Upper lobe of right lung (tissue), 1 donor: ENCODE results near the gene COX17. TPM values are rescaled to one million over a fixed set of nuclear protein-coding genes. Genes with fewer than 3 reads are reported as not detected.

Source experiments
- ATAC-seq: fragments of 200-7000 bp; cut with Tn5 transposase; one replicate; pipeline ENCODE4 v1.9.1; 2020; ENCODE audit warnings: mild to moderate bottlenecking, moderate library complexity
- DNase-seq: peaks from one replicate; pipeline ENCODE4 v3.0.0-alpha.2; 2020
- H3K27ac ChIP-seq: fragments of 200-600 bp; one replicate; pipeline ENCODE4 v1.8.0; 2022
- H3K27me3 ChIP-seq: fragments of 200-600 bp; one replicate; pipeline ENCODE4 v1.8.0; 2022; ENCODE audit warnings: mild to moderate bottlenecking
- H3K36me3 ChIP-seq: fragments of 200-600 bp; one replicate; pipeline ENCODE4 v1.8.0; 2022
- H3K4me1 ChIP-seq: fragments of 200-600 bp; one replicate; pipeline ENCODE4 v1.8.0; 2022
- H3K4me3 ChIP-seq: fragments of 200-600 bp; one replicate; pipeline ENCODE4 v1.8.0; 2022; ENCODE audit warnings: mild to moderate bottlenecking
- H3K9me3 ChIP-seq: fragments of 200-600 bp; one replicate; pipeline ENCODE4 v1.8.0; 2022
- CTCF ChIP-seq: fragments of 200-600 bp; IDR thresholded peaks from one replicate; pipeline ENCODE4 v1.8.0; 2022; ENCODE audit warnings: antibody characterized with exemption
- intact Hi-C: fragments of 100-400 bp; cut with DNase I; formaldehyde crosslinking; loops from one replicate; pipeline ENCODE4 v1.11.0; 2022
- total RNA-seq: library from RNA; stranded (reverse); fragmentation: NEBNext Ultra II Directional; extraction: Animal tissue kit (Norgen Biotek cat#: 25700); gene quantifications from one replicate; pipeline ENCODE4 v1.2.1, GENCODE V29; 2021
- donor health status: DM: no; HTN: yes; CAD: no; lungs with severe emphysema.

Gene COX17
- total RNA-seq, 1 donor from 2014 or later, result 48.9 TPM

GRCh38 chr3:119639494-119640350, 37.5 kb downstream of the COX17 start:
- intact Hi-C loops, result no loop called here
- Histone ChIP-seq H3K27ac (peak overlapping the region; percentile 86), H3K4me3 (no peak overlapping the region), H3K36me3 (no peaks in the 10 kb centered on the region), H3K4me1 (peaks cover 37% of the 10 kb centered on the region), H3K9me3 (no peaks in the 10 kb centered on the region), H3K27me3 (no peaks in the 10 kb centered on the region)
- no peak for TF ChIP-seq CTCF
- DNase-seq, result no peak
- ATAC-seq, result no peak

- Histone ChIP-seq H3K36me3 (no peaks in the 10 kb centered on the region), H3K27me3 (no peaks in the 10 kb centered on the region), H3K9me3 (no peaks in the 10 kb centered on the region), H3K4me1 (peaks cover 37% of the 10 kb centered on the region), H3K27ac (peak overlapping the region; percentile 86), H3K4me3 (no peak overlapping the region)
- no peak for TF ChIP-seq CTCF
- DNase-seq, result no peak
- ATAC-seq, result peak; percentile 54
- intact Hi-C loops, result no loop called here
Measured at GRCh38 chr3:119637679-119638477, 39.3 kb downstream of the COX17 start.

GRCh38 chr3:119636891-119637611, 40.2 kb downstream of the COX17 start:
- H3K9me3 ChIP-seq, result no peaks in the 10 kb centered on the region
- DNase-seq, result no peak
- no peak overlapping the region for H3K4me3 ChIP-seq
- no peak for TF ChIP-seq CTCF
- H3K4me1 ChIP-seq, result peaks cover 38% of the 10 kb centered on the region
- no peak for ATAC-seq
- H3K36me3 ChIP-seq, result no peaks in the 10 kb centered on the region
- intact Hi-C loops, result no loop called here
- peak overlapping the region; percentile 86 for H3K27ac ChIP-seq
- H3K27me3 ChIP-seq, result no peaks in the 10 kb centered on the region

GRCh38 chr3:119636249-119636648, 41.0 kb downstream of the COX17 start:
- peak overlapping the region; percentile 86 for H3K27ac ChIP-seq
- no peaks in the 10 kb centered on the region for H3K36me3 ChIP-seq
- TF ChIP-seq CTCF, result no peak
- ATAC-seq (no peak), DNase-seq (no peak)
- intact Hi-C loops, result no loop called here
- peaks cover 44% of the 10 kb centered on the region for H3K4me1 ChIP-seq
- H3K4me3 ChIP-seq, result no peak overlapping the region
- H3K27me3 ChIP-seq, result no peaks in the 10 kb centered on the region
- H3K9me3 ChIP-seq, result no peaks in the 10 kb centered on the region

GRCh38 chr3:119635719-119636118, 41.5 kb downstream of the COX17 start:
- no peak for DNase-seq
- no peak for ATAC-seq
- Histone ChIP-seq H3K36me3 (no peaks in the 10 kb centered on the region), H3K4me1 (peaks cover 50% of the 10 kb centered on the region), H3K27ac (no peak overlapping the region), H3K4me3 (no peak overlapping the region), H3K9me3 (no peaks in the 10 kb centered on the region), H3K27me3 (no peaks in the 10 kb centered on the region)
- no peak for TF ChIP-seq CTCF
- intact Hi-C loops, result no loop called here
